Measurements from ENCODE around the gene VPS39.

The VPS39 gene

DNA sequence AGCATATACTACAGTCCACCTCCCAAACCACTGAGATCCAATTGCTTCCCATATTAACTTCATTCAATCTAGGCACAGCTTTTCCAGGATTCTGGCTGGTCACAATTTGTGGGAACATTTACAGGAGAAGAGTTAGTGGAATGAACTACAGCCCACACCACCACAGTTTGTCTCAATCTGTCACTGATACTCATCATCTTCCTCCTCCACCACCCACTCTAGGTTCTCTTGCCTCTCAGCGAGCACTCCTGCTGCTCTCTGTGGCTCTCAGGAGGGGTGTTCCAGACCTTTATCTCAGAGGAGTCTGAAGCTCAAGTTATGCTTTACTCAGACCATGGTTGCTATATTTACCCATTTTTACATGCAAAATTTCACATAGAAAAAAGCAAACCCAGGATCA, 87.8 kb downstream of the VPS39 start:
- TF ChIP-seq, protein P1, sequence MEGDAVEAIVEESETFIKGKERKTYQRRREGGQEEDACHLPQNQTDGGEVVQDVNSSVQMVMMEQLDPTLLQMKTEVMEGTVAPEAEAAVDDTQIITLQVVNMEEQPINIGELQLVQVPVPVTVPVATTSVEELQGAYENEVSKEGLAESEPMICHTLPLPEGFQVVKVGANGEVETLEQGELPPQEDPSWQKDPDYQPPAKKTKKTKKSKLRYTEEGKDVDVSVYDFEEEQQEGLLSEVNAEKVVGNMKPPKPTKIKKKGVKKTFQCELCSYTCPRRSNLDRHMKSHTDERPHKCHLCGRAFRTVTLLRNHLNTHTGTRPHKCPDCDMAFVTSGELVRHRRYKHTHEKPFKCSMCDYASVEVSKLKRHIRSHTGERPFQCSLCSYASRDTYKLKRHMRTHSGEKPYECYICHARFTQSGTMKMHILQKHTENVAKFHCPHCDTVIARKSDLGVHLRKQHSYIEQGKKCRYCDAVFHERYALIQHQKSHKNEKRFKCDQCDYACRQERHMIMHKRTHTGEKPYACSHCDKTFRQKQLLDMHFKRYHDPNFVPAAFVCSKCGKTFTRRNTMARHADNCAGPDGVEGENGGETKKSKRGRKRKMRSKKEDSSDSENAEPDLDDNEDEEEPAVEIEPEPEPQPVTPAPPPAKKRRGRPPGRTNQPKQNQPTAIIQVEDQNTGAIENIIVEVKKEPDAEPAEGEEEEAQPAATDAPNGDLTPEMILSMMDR (IDR thresholded peaks at IDR 0.05; ENCODE audit: low read depth, low read length, missing control alignments): no peak
- in situ Hi-C loops (cut with HindIII; ENCODE audit: low sequenced_read_pairs): no loop called here
- DNase-seq (ENCODE audit: low read depth): no peak
- no peak overlapping the region for H3K4me3 ChIP-seq (ENCODE audit: low read depth, low read length)

DNA sequence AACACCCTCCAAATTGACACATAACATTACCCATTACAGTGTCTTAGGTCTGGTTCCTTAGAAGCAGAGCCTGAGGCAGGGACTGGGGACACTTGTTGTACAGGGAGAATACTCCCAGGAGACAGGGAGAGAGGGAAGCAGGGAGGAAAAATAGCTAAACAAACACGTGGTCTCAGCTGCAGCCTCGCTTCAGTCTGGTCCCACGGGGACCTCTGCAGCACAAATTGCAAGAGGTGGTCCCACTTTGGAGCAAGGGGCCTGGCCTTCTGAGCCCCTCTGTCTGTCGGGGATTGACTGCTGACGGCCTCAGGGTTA, 88.7 kb downstream of the VPS39 start:
- TF ChIP-seq, protein P1 (IDR thresholded peaks at IDR 0.05; ENCODE audit: low read depth, low read length, missing control alignments): no peak
- in situ Hi-C loops (cut with HindIII; ENCODE audit: low sequenced_read_pairs): no loop called here
- no peak for DNase-seq (ENCODE audit: low read depth)
- H3K4me3 ChIP-seq (ENCODE audit: low read depth, low read length): no peak overlapping the region

- TF ChIP-seq, protein P1 (IDR thresholded peaks at IDR 0.05; ENCODE audit: low read depth, low read length, missing control alignments): no peak
- in situ Hi-C loops (cut with HindIII; ENCODE audit: low sequenced_read_pairs): no loop called here
- H3K4me3 ChIP-seq (ENCODE audit: low read depth, low read length): no peak overlapping the region
- DNase-seq (ENCODE audit: low read depth): no peak
Measured at GRCh38 chr15:42118650-42119445, 89.3 kb downstream of the VPS39 start.

DNA sequence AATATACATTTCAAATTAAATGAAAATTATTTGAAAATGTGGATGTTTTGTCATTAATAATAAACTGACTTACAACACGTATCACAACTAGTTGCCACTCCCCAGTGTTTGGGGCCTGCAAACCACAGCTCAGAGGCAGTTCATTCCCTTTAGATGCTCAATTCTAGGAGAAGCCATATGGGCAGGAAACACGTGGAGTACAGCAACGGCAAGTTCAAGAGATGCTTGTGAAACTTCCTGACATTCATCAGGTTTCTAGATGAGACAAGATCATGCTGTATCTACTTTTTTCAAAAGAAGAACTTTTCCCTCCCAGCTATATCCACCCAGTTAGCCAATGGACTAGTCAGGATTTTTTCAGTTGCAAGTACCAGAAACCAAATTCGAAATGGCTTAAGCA, 96.2 kb downstream of the VPS39 start:
- DNase-seq (ENCODE audit: low read depth): no peak
- TF ChIP-seq, protein P1 (IDR thresholded peaks at IDR 0.05; ENCODE audit: low read depth, low read length, missing control alignments): no peak
- in situ Hi-C loops (cut with HindIII; ENCODE audit: low sequenced_read_pairs): no loop called here
- no peak overlapping the region for H3K4me3 ChIP-seq (ENCODE audit: low read depth, low read length)

- DNase-seq (ENCODE audit: low read depth): no peak
- in situ Hi-C loops (cut with HindIII; ENCODE audit: low sequenced_read_pairs): no loop called here
Measured at GRCh38 chr15:42110367-42110766, 97.7 kb downstream of the VPS39 start.

GRCh38 chr15:42108806-42109205, 99.3 kb downstream of the VPS39 start:
- TF ChIP-seq, protein P1 (IDR thresholded peaks at IDR 0.05; ENCODE audit: low read depth, low read length, missing control alignments): no peak
- no peak for DNase-seq (ENCODE audit: low read depth)
- in situ Hi-C loops (cut with HindIII; ENCODE audit: low sequenced_read_pairs): no loop called here
- H3K4me3 ChIP-seq (ENCODE audit: low read depth, low read length): no peak overlapping the region

More at GRCh38 chr15:42110367-42110766, 97.7 kb downstream of the VPS39 start:
- no peak overlapping the region for H3K4me3 ChIP-seq (ENCODE audit: low read depth, low read length)
- TF ChIP-seq, protein P1 (IDR thresholded peaks at IDR 0.05; ENCODE audit: low read depth, low read length, missing control alignments): no peak
